Effector memory CD4-positive, alpha-beta T cell (primary cell): ENCODE data around the gene RFX3.

Experiments used
- DNase-seq, 3 donors: peaks; one replicate each; pipeline ENCODE4 v3.0.0-alpha.2; 2020
- H3K27ac ChIP-seq: 2 replicates; pipeline ENCODE4 v1.7.0; 2013; ENCODE audit warnings: mild to moderate bottlenecking, low read length, moderate library complexity; ENCODE audit not compliant: insufficient read depth, poor library complexity, severe bottlenecking
- H3K27me3 ChIP-seq: replicated peaks from 2 replicates; pipeline ENCODE4 v1.7.0; 2013; ENCODE audit warnings: mild to moderate bottlenecking, low read length; ENCODE audit not compliant: insufficient read depth, control insufficient read depth, poor library complexity, severe bottlenecking
- H3K36me3 ChIP-seq: 2 replicates; pipeline ENCODE4 v1.7.0; 2013; ENCODE audit warnings: mild to moderate bottlenecking, low read length, moderate library complexity; ENCODE audit not compliant: control insufficient read depth, insufficient read depth
- H3K4me1 ChIP-seq: 2 replicates; pipeline ENCODE4 v1.7.0; 2013; ENCODE audit warnings: low read length, mild to moderate bottlenecking; ENCODE audit not compliant: control insufficient read depth, insufficient read depth, poor library complexity, severe bottlenecking
- H3K4me3 ChIP-seq: 2 replicates; pipeline ENCODE4 v1.7.0; 2013; ENCODE audit warnings: low read length, low read depth, mild to moderate bottlenecking; ENCODE audit not compliant: insufficient read depth, poor library complexity, severe bottlenecking
- H3K9me3 ChIP-seq: 2 replicates; pipeline ENCODE4 v1.7.0; 2013; ENCODE audit warnings: mild to moderate bottlenecking, low read length, moderate library complexity; ENCODE audit not compliant: control insufficient read depth

The RFX3 gene

DNA sequence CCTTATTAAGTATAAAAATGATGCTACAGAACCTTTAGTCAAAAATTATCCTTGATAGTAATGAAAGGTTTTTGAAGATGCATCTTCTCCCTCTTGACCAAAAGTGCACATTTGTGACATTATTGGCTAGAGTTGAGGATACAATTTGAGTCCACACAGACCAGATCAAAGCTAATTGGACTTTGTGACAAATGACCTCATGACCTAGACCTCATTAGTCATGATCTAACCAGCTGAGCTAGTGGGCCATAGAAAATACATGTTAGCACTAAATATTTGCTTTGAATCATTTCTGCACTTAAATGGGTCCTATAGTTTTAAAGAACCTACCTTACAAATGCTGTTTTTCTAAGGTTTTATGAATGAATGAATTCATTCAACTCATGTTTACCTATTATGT is 182.1 kb downstream of the RFX3 start:
- Histone ChIP-seq H3K27ac (no peak overlapping the region), H3K4me3 (no peak overlapping the region), H3K36me3 (no peaks in the 10 kb centered on the region), H3K4me1 (no peaks in the 10 kb centered on the region), H3K27me3 (no peaks in the 10 kb centered on the region), H3K9me3 (no peaks in the 10 kb centered on the region)
- DNase-seq, result no peak

- no peak for DNase-seq
- H3K27me3 ChIP-seq, result no peaks in the 10 kb centered on the region
Observed at GRCh38 chr9:3342159-3342777, 183.5 kb downstream of the RFX3 start.

GRCh38 chr9:3337515-3338225 is 188.1 kb downstream of the RFX3 start:
- DNase-seq, result no peak
- no peaks in the 10 kb centered on the region for H3K36me3 ChIP-seq
- no peaks in the 10 kb centered on the region for H3K4me1 ChIP-seq
- H3K4me3 ChIP-seq, result no peak overlapping the region
- no peaks in the 10 kb centered on the region for H3K9me3 ChIP-seq
- H3K27ac ChIP-seq, result no peak overlapping the region
- H3K27me3 ChIP-seq, result no peaks in the 10 kb centered on the region

More at GRCh38 chr9:3342159-3342777, 183.5 kb downstream of the RFX3 start:
- Histone ChIP-seq H3K4me3 (no peak overlapping the region), H3K4me1 (no peaks in the 10 kb centered on the region), H3K36me3 (no peaks in the 10 kb centered on the region), H3K27ac (no peak overlapping the region), H3K9me3 (no peaks in the 10 kb centered on the region)

- H3K27me3 ChIP-seq, result no peaks in the 10 kb centered on the region
- H3K9me3 ChIP-seq, result no peaks in the 10 kb centered on the region
- DNase-seq, result no peak
- no peaks in the 10 kb centered on the region for H3K36me3 ChIP-seq
- H3K4me3 ChIP-seq, result no peak overlapping the region
- no peak overlapping the region for H3K27ac ChIP-seq
- H3K4me1 ChIP-seq, result no peaks in the 10 kb centered on the region
Observed at GRCh38 chr9:3336951-3337350, 188.8 kb downstream of the RFX3 start.

DNA sequence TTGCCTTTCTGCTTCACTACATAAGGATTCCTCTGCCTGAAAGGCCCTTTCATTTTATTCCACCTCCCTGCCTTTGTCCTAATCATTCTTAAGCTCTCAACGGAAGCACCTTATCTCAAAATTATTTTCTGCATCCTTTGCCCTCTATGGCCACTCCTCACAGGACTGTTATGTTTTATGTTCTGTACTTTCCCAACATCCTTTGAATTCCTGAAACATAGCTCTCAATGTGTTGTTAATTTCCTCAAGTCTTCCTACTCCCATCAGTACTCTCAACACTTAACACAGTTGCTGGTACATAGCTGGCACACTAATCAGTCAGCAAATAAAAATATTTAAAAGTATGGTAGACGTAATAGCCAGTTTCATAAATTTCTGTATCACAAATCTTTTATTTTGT is 193.0 kb downstream of the RFX3 start:
- Histone ChIP-seq H3K27me3 (no peaks in the 10 kb centered on the region), H3K4me3 (no peak overlapping the region), H3K27ac (no peak overlapping the region), H3K36me3 (no peaks in the 10 kb centered on the region), H3K4me1 (no peaks in the 10 kb centered on the region), H3K9me3 (no peaks in the 10 kb centered on the region)
- DNase-seq, result no peak

- Histone ChIP-seq H3K9me3 (no peaks in the 10 kb centered on the region), H3K36me3 (no peaks in the 10 kb centered on the region), H3K27ac (no peak overlapping the region), H3K27me3 (no peaks in the 10 kb centered on the region), H3K4me1 (no peaks in the 10 kb centered on the region), H3K4me3 (no peak overlapping the region)
- no peak for DNase-seq
Observed at GRCh38 chr9:3331801-3332200, 194.0 kb downstream of the RFX3 start.

DNA sequence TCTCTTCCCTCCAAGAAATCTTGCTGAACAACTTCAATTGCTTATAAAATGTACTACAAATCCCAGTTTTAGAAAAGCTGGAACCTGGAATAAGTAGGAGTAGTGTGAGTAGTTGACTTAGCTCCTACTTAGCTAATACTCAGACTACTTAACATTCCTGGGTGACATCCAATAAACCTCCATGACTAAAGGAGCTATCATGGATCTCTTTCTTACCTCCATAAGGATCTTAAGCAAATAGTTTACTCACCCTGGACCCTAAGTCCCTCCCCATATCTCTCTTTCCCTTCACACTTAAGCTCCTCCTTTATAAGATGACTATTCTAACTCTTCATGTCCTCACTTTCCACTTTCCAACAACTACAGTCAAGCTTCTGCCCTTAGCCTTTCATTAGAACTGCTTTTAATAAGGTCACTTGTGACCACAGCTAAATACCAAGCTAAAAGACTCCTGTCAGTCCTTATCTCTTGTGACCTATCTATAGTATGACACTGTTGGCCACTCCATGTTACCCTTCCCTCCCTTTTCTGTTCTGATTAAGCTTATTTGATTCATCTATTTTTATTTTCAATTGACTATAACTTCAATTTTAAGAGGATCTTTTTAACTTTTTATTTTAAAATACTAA is 194.9 kb downstream of the RFX3 start:
- DNase-seq, result no peak

GRCh38 chr9:3329361-3329760 is 196.4 kb downstream of the RFX3 start:
- H3K27me3 ChIP-seq, result no peaks in the 10 kb centered on the region
- H3K27ac ChIP-seq, result no peak overlapping the region
- no peaks in the 10 kb centered on the region for H3K9me3 ChIP-seq
- no peak for DNase-seq
- no peak overlapping the region for H3K4me3 ChIP-seq
- H3K36me3 ChIP-seq, result no peaks in the 10 kb centered on the region
- H3K4me1 ChIP-seq, result no peaks in the 10 kb centered on the region

More for the DNA sequence above, 194.9 kb downstream of the RFX3 start:
- Histone ChIP-seq H3K4me1 (no peaks in the 10 kb centered on the region), H3K9me3 (no peaks in the 10 kb centered on the region), H3K36me3 (no peaks in the 10 kb centered on the region), H3K27ac (no peak overlapping the region), H3K4me3 (no peak overlapping the region), H3K27me3 (no peaks in the 10 kb centered on the region)

DNA sequence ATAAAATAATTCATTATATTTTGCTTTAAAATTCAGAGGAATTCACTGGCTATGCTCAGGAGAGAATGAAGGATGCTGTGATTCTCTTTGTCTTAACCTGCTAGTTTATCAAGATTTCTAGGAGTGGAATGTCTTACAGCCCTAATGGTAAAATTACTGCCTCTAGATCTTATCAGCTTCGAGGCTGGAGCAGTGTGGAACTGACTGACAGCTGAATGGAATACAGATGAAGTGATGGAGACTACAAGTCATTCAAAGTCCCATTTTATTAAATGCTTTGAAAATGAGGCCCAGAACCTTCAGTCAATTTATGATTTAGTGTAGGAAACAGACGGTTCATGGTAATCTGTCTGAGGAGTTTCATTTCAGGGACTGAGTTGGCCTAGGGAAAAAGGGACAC is 202.1 kb downstream of the RFX3 start:
- H3K27ac ChIP-seq, result no peak overlapping the region

GRCh38 chr9:3321186-3321585 is 204.6 kb downstream of the RFX3 start:
- no peaks in the 10 kb centered on the region for H3K36me3 ChIP-seq
- no peak for DNase-seq

More for the DNA sequence above, 202.1 kb downstream of the RFX3 start:
- H3K4me1 ChIP-seq, result no peaks in the 10 kb centered on the region
- no peaks in the 10 kb centered on the region for H3K9me3 ChIP-seq
- no peak for DNase-seq
- H3K4me3 ChIP-seq, result no peak overlapping the region
- H3K27me3 ChIP-seq, result no peaks in the 10 kb centered on the region
- H3K36me3 ChIP-seq, result no peaks in the 10 kb centered on the region

More at GRCh38 chr9:3321186-3321585, 204.6 kb downstream of the RFX3 start:
- no peaks in the 10 kb centered on the region for H3K27me3 ChIP-seq
- no peak overlapping the region for H3K4me3 ChIP-seq
- no peak overlapping the region for H3K27ac ChIP-seq
- H3K4me1 ChIP-seq, result no peaks in the 10 kb centered on the region
- H3K9me3 ChIP-seq, result no peaks in the 10 kb centered on the region
